ENCODE measurements around the gene CREBBP.

GRCh38 chr16:3774156-3774767 lies 106.3 kb downstream of the CREBBP start:
- no peak for TF ChIP-seq TAF1 (IDR thresholded peaks at IDR 0.05; ENCODE audit: borderline replicate concordance, low read depth, low read length)
- TF ChIP-seq POLR2AphosphoS5 (IDR thresholded peaks at IDR 0.05; ENCODE audit: low read depth, low read length): no peak
- no peak for TF ChIP-seq POLR2A (IDR thresholded peaks at IDR 0.05; ENCODE audit: low read depth, low read length)
